ENCODE data around the gene GALNT9. TPM values are rescaled to one million over a fixed set of nuclear protein-coding genes. Genes with fewer than 3 reads are reported as not detected.

Gene GALNT9
- total and polyA plus RNA-seq, 2 donors (not counting 1 experiment from before 2014, with no cell fraction given) = 0.10 to 2.8 TPM

GRCh38 chr12:132291402-132292175 lies 37.8 kb downstream of the GALNT9 start:
- no peak overlapping the region for H3K27ac ChIP-seq (ENCODE audit: insufficient read depth, low read length)
- no peaks in the 10 kb centered on the region for H3K36me3 ChIP-seq (ENCODE audit: control insufficient read depth, insufficient read depth, low read length)
- no peaks in the 10 kb centered on the region for H3K4me1 ChIP-seq (ENCODE audit: control insufficient read depth, extremely low read depth, insufficient read depth, low read length)
- H3K4me2 ChIP-seq (ENCODE audit: extremely low read depth, insufficient read depth, low read length) = no peak overlapping the region
- H3K4me3 ChIP-seq (replicated peaks in 1 of 4; ENCODE audit: control extremely low read depth in 1 of 4, insufficient read depth in 1 of 4, low read depth in 3 of 4, low read length in 4 of 4) = no peak overlapping the region
- no peak for DNase-seq (ENCODE audit: low read depth in 2 of 2)
- no peaks in the 10 kb centered on the region for H3K79me2 ChIP-seq (ENCODE audit: control insufficient read depth, insufficient read depth, low read length)
- H3K27me3 ChIP-seq (ENCODE audit: control insufficient read depth, insufficient read depth, low read length) = no peaks in the 10 kb centered on the region
- H4K20me1 ChIP-seq (ENCODE audit: control insufficient read depth, extremely low read depth, insufficient read depth, low read length) = no peaks in the 10 kb centered on the region
- no peaks in the 10 kb centered on the region for H3K9me3 ChIP-seq (ENCODE audit: control insufficient read depth, insufficient read depth, low read depth, low read length)
- no peak overlapping the region for H2AFZ ChIP-seq (ENCODE audit: low read length)
- TF ChIP-seq, protein P1, sequence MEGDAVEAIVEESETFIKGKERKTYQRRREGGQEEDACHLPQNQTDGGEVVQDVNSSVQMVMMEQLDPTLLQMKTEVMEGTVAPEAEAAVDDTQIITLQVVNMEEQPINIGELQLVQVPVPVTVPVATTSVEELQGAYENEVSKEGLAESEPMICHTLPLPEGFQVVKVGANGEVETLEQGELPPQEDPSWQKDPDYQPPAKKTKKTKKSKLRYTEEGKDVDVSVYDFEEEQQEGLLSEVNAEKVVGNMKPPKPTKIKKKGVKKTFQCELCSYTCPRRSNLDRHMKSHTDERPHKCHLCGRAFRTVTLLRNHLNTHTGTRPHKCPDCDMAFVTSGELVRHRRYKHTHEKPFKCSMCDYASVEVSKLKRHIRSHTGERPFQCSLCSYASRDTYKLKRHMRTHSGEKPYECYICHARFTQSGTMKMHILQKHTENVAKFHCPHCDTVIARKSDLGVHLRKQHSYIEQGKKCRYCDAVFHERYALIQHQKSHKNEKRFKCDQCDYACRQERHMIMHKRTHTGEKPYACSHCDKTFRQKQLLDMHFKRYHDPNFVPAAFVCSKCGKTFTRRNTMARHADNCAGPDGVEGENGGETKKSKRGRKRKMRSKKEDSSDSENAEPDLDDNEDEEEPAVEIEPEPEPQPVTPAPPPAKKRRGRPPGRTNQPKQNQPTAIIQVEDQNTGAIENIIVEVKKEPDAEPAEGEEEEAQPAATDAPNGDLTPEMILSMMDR (conservative IDR thresholded peaks at IDR 0.05 in 1 of 2, IDR thresholded peaks at IDR 0.05 in 1 of 2; ENCODE audit: low read depth in 1 of 2, low read length in 2 of 2) = no peak
- no peak for TF ChIP-seq EZH2 (IDR thresholded peaks at IDR 0.05; ENCODE audit: low read length, missing control alignments)
- no peak overlapping the region for H3K9ac ChIP-seq (ENCODE audit: insufficient read depth, low read length)

DNA sequence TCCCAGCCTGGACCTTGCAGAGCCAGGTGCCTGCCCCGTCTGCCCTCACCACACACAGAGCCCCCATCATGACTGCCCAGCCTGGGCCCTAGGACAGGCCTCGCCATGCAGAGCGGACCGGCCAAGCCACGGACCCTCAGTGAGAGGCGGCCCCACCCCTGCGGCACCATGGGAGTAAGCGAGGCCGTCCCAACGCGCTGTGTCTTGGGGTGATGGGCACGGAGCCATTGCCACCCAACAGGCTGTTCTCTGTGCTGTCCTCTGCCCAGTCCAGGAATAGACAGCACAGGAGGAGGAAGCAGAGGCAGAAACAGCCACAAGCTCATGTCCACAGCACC lies 39.2 kb downstream of the GALNT9 start:
- Histone ChIP-seq H3K4me1 (ENCODE audit: control insufficient read depth, extremely low read depth, insufficient read depth, low read length) (no peaks in the 10 kb centered on the region), H3K79me2 (ENCODE audit: control insufficient read depth, insufficient read depth, low read length) (no peaks in the 10 kb centered on the region), H3K9me3 (ENCODE audit: control insufficient read depth, insufficient read depth, low read depth, low read length) (no peaks in the 10 kb centered on the region), H3K4me3 (replicated peaks in 1 of 4; ENCODE audit: control extremely low read depth in 1 of 4, insufficient read depth in 1 of 4, low read depth in 3 of 4, low read length in 4 of 4) (no peak overlapping the region), H4K20me1 (ENCODE audit: control insufficient read depth, extremely low read depth, insufficient read depth, low read length) (no peaks in the 10 kb centered on the region), H3K27me3 (ENCODE audit: control insufficient read depth, insufficient read depth, low read length) (no peaks in the 10 kb centered on the region), H3K36me3 (ENCODE audit: control insufficient read depth, insufficient read depth, low read length) (no peaks in the 10 kb centered on the region), H3K4me2 (ENCODE audit: extremely low read depth, insufficient read depth, low read length) (no peak overlapping the region), H3K9ac (ENCODE audit: insufficient read depth, low read length) (no peak overlapping the region), H3K27ac (ENCODE audit: insufficient read depth, low read length) (no peak overlapping the region), H2AFZ (ENCODE audit: low read length) (no peak overlapping the region)
- DNase-seq (ENCODE audit: low read depth in 2 of 2) = no peak
- TF ChIP-seq EZH2 (IDR thresholded peaks at IDR 0.05; ENCODE audit: low read length, missing control alignments) = no peak
- TF ChIP-seq, protein P1 (conservative IDR thresholded peaks at IDR 0.05 in 1 of 2, IDR thresholded peaks at IDR 0.05 in 1 of 2; ENCODE audit: low read depth in 1 of 2, low read length in 2 of 2) = no peak

DNA sequence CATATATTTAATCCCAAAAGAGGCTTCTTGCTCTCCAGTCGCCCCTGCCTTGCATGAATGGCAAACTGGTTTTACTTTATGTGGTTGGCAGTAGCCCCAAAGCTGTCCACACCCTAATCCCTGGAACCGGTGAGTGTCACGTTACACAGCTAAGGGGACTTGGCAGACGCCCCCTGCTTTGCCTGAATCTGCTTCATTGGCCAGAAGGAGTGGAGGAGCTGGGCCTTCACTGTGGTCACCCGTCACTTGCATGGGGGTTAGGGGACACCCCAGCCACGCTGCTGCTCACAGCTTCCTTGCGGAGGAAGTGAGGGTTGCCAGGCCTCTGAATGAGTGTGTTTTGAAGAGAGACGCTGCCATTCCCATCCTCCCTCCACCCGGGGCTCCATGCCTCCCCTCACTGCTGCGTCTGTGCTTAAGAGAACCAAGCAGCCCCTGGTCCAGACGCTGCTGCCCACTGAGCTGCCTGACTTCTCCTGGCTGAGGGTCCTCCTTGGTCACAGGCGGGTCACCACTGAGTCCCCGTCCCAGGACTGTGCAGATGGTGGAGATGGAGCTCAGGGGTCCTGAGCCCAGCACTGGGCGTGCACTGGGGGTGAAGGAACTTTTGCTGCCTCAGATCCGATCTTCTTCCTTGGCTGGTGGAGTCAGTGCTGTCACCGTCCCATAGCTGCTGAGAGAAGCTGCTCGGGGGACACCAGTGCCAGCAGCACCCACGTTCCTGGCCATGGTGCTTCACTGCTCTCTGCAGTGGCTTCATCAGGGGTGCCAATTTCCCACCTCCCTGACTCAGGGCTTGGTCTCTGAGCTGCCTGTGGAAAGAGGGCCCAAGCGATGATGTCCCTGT lies 39.8 kb downstream of the GALNT9 start:
- no peak overlapping the region for H2AFZ ChIP-seq (ENCODE audit: low read length)
- no peak for TF ChIP-seq EZH2 (IDR thresholded peaks at IDR 0.05; ENCODE audit: low read length, missing control alignments)
- TF ChIP-seq, protein P1 (conservative IDR thresholded peaks at IDR 0.05 in 1 of 2, IDR thresholded peaks at IDR 0.05 in 1 of 2; ENCODE audit: low read depth in 1 of 2, low read length in 2 of 2) = no peak

More for the DNA sequence above, 39.8 kb downstream of the GALNT9 start:
- Histone ChIP-seq H3K4me2 (ENCODE audit: extremely low read depth, insufficient read depth, low read length) (no peak overlapping the region), H3K27ac (ENCODE audit: insufficient read depth, low read length) (no peak overlapping the region), H3K27me3 (ENCODE audit: control insufficient read depth, insufficient read depth, low read length) (no peaks in the 10 kb centered on the region), H4K20me1 (ENCODE audit: control insufficient read depth, extremely low read depth, insufficient read depth, low read length) (no peaks in the 10 kb centered on the region), H3K9me3 (ENCODE audit: control insufficient read depth, insufficient read depth, low read depth, low read length) (no peaks in the 10 kb centered on the region), H3K9ac (ENCODE audit: insufficient read depth, low read length) (no peak overlapping the region), H3K79me2 (ENCODE audit: control insufficient read depth, insufficient read depth, low read length) (no peaks in the 10 kb centered on the region), H3K4me1 (ENCODE audit: control insufficient read depth, extremely low read depth, insufficient read depth, low read length) (no peaks in the 10 kb centered on the region), H3K4me3 (replicated peaks in 1 of 4; ENCODE audit: control extremely low read depth in 1 of 4, insufficient read depth in 1 of 4, low read depth in 3 of 4, low read length in 4 of 4) (no peak overlapping the region), H3K36me3 (ENCODE audit: control insufficient read depth, insufficient read depth, low read length) (no peaks in the 10 kb centered on the region)
- DNase-seq (ENCODE audit: low read depth in 2 of 2) = no peak
